Astrocyte of the spinal cord (primary cell): ENCODE data around the gene ITPRIP.

ENCODE experiments used
- DNase-seq: peaks from one replicate; pipeline ENCODE4 v3.0.0; 2011; ENCODE audit warnings: low read depth, low spot score
- H3K4me3 ChIP-seq: 2 replicates; pipeline ENCODE4 v1.5.1; 2011; ENCODE audit warnings: low read depth, mild to moderate bottlenecking, low read length, moderate library complexity
- in situ Hi-C: cut with HindIII; loops from 2 replicates; pipeline ENCODE4 v1.10.0; 2017; ENCODE audit warnings: low sequenced_read_pairs
- TF ChIP-seq, protein P1 (sequence below): IDR thresholded peaks from 2 replicates; pipeline ENCODE4 v1.5.1; 2012; ENCODE audit warnings: low read depth, mild to moderate bottlenecking, low read length, inconsistent platforms

The ITPRIP gene

GRCh38 chr10:104350127-104350635 lies 11.9 kb upstream of the ITPRIP start:
- in situ Hi-C loops = no loop called here
- H3K4me3 ChIP-seq = no peak overlapping the region
- TF ChIP-seq, protein P1, sequence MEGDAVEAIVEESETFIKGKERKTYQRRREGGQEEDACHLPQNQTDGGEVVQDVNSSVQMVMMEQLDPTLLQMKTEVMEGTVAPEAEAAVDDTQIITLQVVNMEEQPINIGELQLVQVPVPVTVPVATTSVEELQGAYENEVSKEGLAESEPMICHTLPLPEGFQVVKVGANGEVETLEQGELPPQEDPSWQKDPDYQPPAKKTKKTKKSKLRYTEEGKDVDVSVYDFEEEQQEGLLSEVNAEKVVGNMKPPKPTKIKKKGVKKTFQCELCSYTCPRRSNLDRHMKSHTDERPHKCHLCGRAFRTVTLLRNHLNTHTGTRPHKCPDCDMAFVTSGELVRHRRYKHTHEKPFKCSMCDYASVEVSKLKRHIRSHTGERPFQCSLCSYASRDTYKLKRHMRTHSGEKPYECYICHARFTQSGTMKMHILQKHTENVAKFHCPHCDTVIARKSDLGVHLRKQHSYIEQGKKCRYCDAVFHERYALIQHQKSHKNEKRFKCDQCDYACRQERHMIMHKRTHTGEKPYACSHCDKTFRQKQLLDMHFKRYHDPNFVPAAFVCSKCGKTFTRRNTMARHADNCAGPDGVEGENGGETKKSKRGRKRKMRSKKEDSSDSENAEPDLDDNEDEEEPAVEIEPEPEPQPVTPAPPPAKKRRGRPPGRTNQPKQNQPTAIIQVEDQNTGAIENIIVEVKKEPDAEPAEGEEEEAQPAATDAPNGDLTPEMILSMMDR = peak; percentile 56
- peak; percentile 78 for DNase-seq

GRCh38 chr10:104349623-104350126 lies 11.4 kb upstream of the ITPRIP start:
- TF ChIP-seq, protein P1 = no peak
- no peak overlapping the region for H3K4me3 ChIP-seq
- peak; percentile 60 for DNase-seq
- in situ Hi-C loops = no loop called here

GRCh38 chr10:104348601-104349000 lies 10.3 kb upstream of the ITPRIP start:
- DNase-seq = no peak
- TF ChIP-seq, protein P1 = no peak
- in situ Hi-C loops = no loop called here
- H3K4me3 ChIP-seq = no peak overlapping the region

DNA sequence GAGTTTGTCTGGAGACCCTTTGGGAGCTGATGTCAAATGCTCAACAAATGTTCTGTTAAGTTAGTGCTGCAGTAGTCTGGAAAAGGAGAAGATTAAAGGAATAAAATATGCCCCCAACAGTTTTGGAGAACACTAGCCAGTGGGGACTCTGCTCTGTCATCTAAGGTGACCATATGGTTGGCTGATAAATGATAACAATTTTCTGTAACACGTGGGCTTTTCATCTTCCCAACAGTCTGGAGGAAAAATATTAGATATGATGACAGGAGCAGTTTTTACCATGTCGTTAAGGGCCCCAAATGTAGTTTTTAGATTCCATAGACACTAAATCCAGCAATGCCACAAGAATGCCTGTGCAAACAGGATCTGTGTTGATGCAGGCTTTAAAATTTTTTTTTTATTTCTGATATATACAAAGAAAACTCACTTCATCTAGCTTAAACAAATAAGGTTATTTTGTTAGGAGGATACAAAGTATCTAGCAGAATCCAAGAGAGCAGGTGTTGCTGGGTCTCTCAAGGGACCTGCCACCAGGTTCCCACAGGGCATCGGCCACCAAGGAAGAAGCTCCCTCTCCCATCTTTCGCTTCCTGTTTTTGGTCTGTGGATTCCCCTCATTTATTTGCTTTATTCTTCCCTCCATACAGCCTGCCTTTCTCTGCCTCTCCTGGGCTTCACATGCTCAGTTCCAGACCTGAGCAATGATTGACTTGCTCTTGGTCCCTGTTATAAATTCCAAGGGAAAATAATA lies 9.2 kb upstream of the ITPRIP start:
- no peak for DNase-seq
- in situ Hi-C loops = no loop called here
- TF ChIP-seq, protein P1 = no peak
- H3K4me3 ChIP-seq = no peak overlapping the region

GRCh38 chr10:104345941-104346340 lies 7.7 kb upstream of the ITPRIP start:
- H3K4me3 ChIP-seq = no peak overlapping the region
- DNase-seq = no peak
- in situ Hi-C loops = no loop called here
- TF ChIP-seq, protein P1 = no peak

DNA sequence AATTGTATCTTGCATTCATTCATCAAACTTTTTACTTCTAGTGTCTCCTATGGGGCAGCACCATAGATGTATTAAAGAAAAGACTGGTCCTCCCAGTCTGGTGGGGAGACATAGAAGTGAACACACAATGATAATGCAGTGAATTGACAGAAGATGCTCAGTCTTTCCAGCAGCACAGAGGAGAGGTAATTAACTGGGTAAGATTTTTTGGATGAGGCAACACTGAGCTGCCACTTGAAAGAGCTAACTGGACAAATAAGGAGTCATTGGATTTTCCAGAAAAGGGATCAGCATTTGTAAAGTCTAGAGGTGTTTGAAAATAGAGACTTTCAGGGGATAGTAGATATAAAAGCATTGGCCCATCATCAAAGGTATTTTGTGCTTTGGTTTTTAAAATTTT lies 7.2 kb upstream of the ITPRIP start:
- TF ChIP-seq, protein P1 = no peak
- in situ Hi-C loops = no loop called here
- DNase-seq = no peak

More for the DNA sequence above, 7.2 kb upstream of the ITPRIP start:
- no peak overlapping the region for H3K4me3 ChIP-seq
